Keratinocyte (primary cell): Measurements from ENCODE around the gene ADRA1B.

Experiments
- EZH2 ChIP-seq: IDR thresholded peaks from one replicate; pipeline ENCODE4 v1.6.1; 2012; ENCODE audit warnings: inconsistent platforms, mild to moderate bottlenecking, low read length, moderate library complexity
- TF ChIP-seq, protein P1 (sequence below), 3 experiments: IDR thresholded peaks in 1 of 3; conservative IDR thresholded peaks in 1 of 3; optimal IDR thresholded peaks in 1 of 3; 2 replicates in 2 of 3; 3 replicates in 1 of 3; pipeline versions ENCODE3 to v1.5.1; 2011; ENCODE audit warnings: low read length in 3 of 3, mild to moderate bottlenecking in 3 of 3, moderate library complexity in 2 of 3, control low read depth in 1 of 3, inconsistent platforms in 1 of 3; ENCODE audit not compliant: insufficient read depth in 2 of 3; ENCODE audit errors: extremely low read depth in 1 of 3

DNA sequence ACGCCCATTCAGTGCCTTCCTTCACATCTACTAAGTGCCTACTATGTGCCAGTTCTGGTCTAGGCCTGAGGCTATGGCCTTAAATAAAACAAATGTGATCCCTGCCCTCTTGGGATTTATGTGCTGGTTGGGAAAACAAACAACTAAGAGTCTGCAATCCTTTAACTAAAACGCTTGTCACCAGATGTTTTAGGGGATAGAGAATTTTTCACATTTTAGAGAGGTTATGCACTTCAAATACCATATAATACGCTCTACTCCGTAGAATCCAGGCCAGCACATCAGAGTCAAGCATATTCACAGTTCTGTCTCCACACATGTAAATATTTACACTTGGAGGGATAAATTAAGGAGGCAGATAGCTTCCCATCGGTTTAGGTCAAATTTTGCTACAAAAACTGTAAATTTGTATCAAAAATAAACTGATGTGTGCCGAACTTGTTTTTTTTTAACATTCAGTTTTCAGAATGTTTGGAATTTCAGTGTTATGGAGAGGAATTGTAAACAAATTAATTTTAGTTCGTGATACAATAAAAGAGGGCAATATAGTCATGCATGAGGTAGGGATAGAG is 22.0 kb upstream of the ADRA1B start:
- TF ChIP-seq, protein P1, sequence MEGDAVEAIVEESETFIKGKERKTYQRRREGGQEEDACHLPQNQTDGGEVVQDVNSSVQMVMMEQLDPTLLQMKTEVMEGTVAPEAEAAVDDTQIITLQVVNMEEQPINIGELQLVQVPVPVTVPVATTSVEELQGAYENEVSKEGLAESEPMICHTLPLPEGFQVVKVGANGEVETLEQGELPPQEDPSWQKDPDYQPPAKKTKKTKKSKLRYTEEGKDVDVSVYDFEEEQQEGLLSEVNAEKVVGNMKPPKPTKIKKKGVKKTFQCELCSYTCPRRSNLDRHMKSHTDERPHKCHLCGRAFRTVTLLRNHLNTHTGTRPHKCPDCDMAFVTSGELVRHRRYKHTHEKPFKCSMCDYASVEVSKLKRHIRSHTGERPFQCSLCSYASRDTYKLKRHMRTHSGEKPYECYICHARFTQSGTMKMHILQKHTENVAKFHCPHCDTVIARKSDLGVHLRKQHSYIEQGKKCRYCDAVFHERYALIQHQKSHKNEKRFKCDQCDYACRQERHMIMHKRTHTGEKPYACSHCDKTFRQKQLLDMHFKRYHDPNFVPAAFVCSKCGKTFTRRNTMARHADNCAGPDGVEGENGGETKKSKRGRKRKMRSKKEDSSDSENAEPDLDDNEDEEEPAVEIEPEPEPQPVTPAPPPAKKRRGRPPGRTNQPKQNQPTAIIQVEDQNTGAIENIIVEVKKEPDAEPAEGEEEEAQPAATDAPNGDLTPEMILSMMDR (optimal IDR thresholded peaks at IDR 0.05 in 1 of 3, IDR thresholded peaks at IDR 0.05 in 1 of 3, conservative IDR thresholded peaks at IDR 0.05 in 1 of 3; ENCODE audit: extremely low read depth in 1 of 3, insufficient read depth in 2 of 3, low read length in 3 of 3) = no peak
- no peak for TF ChIP-seq EZH2
